ENCODE measurements around the gene SCAPER.

DNA sequence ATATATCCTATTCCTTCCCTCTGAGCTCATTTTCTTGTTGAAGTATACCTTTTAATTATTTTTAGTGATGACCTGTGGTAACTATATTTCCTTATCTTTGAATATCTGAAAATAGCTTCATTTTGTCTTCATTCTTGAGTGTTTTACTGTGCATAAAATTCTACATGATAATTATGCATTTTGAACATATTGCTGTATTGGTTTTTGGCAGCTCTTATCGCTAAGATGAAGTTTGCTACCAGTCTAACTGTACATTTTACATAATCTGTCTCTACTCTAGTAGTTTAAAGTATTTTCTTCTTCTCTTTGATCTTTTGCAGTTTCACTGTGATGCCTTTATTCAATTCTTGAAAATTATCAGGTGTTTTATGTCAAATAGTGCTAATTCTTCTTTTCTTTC lies 379.0 kb downstream of the SCAPER start:
- TF ChIP-seq, protein P1, sequence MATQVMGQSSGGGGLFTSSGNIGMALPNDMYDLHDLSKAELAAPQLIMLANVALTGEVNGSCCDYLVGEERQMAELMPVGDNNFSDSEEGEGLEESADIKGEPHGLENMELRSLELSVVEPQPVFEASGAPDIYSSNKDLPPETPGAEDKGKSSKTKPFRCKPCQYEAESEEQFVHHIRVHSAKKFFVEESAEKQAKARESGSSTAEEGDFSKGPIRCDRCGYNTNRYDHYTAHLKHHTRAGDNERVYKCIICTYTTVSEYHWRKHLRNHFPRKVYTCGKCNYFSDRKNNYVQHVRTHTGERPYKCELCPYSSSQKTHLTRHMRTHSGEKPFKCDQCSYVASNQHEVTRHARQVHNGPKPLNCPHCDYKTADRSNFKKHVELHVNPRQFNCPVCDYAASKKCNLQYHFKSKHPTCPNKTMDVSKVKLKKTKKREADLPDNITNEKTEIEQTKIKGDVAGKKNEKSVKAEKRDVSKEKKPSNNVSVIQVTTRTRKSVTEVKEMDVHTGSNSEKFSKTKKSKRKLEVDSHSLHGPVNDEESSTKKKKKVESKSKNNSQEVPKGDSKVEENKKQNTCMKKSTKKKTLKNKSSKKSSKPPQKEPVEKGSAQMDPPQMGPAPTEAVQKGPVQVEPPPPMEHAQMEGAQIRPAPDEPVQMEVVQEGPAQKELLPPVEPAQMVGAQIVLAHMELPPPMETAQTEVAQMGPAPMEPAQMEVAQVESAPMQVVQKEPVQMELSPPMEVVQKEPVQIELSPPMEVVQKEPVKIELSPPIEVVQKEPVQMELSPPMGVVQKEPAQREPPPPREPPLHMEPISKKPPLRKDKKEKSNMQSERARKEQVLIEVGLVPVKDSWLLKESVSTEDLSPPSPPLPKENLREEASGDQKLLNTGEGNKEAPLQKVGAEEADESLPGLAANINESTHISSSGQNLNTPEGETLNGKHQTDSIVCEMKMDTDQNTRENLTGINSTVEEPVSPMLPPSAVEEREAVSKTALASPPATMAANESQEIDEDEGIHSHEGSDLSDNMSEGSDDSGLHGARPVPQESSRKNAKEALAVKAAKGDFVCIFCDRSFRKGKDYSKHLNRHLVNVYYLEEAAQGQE (IDR thresholded peaks at IDR 0.05; ENCODE audit: low read depth, low read length), result no peak
- TF ChIP-seq NRF1 (conservative IDR thresholded peaks at IDR 0.05; ENCODE audit: low read depth, low read length), result no peak
- TF ChIP-seq, protein P2, sequence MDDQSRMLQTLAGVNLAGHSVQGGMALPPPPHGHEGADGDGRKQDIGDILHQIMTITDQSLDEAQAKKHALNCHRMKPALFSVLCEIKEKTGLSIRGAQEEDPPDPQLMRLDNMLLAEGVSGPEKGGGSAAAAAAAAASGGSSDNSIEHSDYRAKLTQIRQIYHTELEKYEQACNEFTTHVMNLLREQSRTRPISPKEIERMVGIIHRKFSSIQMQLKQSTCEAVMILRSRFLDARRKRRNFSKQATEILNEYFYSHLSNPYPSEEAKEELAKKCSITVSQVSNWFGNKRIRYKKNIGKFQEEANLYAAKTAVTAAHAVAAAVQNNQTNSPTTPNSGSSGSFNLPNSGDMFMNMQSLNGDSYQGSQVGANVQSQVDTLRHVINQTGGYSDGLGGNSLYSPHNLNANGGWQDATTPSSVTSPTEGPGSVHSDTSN (IDR thresholded peaks at IDR 0.05; ENCODE audit: insufficient replicate concordance, low read depth, low read length), result no peak

Data from GM12878 (cell line).